OCI-LY3 (cell line): ENCODE data around the gene WHRN.

Experiments used
- CTCF ChIP-seq: fragments of 200-600, 300-600 bp; sonication (generic); IDR thresholded peaks from 2 replicates; pipeline ENCODE4 v1.5.1; 2014; ENCODE audit warnings: antibody characterized with exemption, low read length, low read depth
- EZH2phosphoT487 ChIP-seq: fragments of 200-600 bp; shearing (Covaris generic); IDR thresholded peaks from 2 replicates; pipeline ENCODE4 v1.6.1; 2018; ENCODE audit warnings: antibody characterized with exemption, mixed run types, low read depth

- TF ChIP-seq CTCF: no peak
- TF ChIP-seq EZH2phosphoT487: no peak
Observed at GRCh38 chr9:114481789-114482188, 23.5 kb downstream of the WHRN start.
